Measurements from ENCODE around the gene SCAF1.
"Not testable (repeated sequence)": the region's sequence is repeated elsewhere in the genome, so short reads cannot be mapped to it uniquely, and the experiment has no call there.

Gene SCAF1

DNA sequence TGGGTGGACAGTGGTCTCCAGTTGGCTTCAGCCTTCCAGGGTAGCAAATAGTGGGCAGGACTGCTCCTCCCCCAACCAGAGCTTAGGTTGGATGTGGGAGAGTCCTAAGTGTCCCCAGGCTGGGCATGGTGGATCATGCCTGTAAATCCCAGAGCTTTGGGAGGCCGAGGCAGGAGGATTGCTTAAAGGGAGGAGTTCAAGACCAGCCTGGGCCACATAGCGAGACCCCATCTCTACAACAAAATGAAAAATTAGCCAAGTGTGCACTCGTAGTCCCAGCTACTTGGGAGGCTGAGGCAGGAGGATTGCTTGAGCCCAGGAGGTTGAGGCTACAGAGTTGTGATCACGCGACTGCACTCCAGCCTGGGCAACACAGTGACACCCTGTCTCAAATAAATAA lies 9.4 kb upstream of the SCAF1 start:
- Mint-ChIP-seq H3K36me3 (peaks cover 6% of the 10 kb centered on the region), H3K9me3 (no peaks in the 10 kb centered on the region), H3K4me3 (no peak overlapping the region), H3K27me3 (no peaks in the 10 kb centered on the region), H3K27ac (no peak overlapping the region), H3K4me1 (peaks cover 7% of the 10 kb centered on the region)
- ATAC-seq, result no peak

- H3K27me3 Mint-ChIP-seq, ATAC-seq, H3K36me3 Mint-ChIP-seq, H3K27ac Mint-ChIP-seq, H3K4me3 Mint-ChIP-seq, H3K9me3 Mint-ChIP-seq: not testable (repeated sequence)
- H3K4me1 Mint-ChIP-seq, result peaks cover 13% of the 10 kb centered on the region
Observed at GRCh38 chr19:49633273-49633672, 8.7 kb upstream of the SCAF1 start.

DNA sequence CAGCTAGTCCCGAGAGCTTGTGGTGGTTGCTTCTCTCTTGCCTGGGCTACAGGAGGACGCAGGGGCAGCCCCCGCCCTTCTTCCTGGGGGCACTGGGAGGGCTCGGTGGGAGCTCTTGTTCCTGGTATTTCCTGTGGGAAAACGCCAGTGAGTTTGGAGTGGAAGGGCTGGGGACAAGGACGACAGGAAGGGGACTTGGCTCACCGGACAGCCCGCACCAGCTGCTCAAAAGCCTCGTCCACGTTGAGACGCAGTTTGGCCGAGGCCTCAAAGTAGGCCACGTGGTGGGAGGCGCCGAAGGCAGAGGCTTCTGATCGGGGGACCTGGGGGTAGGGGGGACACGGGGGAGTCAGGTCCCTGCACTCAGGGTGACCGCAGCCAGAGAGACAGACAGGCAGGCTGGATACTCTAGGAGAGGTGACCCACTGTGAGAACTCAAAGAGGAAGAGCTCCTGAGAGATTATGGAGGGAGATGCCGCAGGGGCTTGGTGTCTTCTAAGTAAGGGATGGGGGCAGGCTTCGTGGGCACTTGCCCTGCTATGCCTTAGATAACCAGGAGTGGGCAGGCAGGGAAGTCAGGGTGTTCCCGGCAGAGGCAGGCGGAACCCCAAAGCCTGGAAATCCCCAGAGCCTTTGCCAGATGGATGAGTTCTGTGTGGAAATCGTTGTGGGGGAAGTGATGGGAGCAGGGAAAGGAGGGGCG lies 6.3 kb upstream of the SCAF1 start:
- Mint-ChIP-seq H3K9me3 (no peaks in the 10 kb centered on the region), H3K27ac (no peak overlapping the region), H3K36me3 (no peaks in the 10 kb centered on the region), H3K27me3 (no peaks in the 10 kb centered on the region), H3K4me3 (no peak overlapping the region), H3K4me1 (peaks cover 33% of the 10 kb centered on the region)
- no peak for ATAC-seq

- H3K9me3 Mint-ChIP-seq, result no peaks in the 10 kb centered on the region
- H3K4me3 Mint-ChIP-seq, result no peak overlapping the region
- H3K36me3 Mint-ChIP-seq, result no peaks in the 10 kb centered on the region
- H3K27ac Mint-ChIP-seq, result no peak overlapping the region
- H3K27me3 Mint-ChIP-seq, result no peaks in the 10 kb centered on the region
- ATAC-seq, result no peak
- peaks cover 40% of the 10 kb centered on the region for H3K4me1 Mint-ChIP-seq
Observed at GRCh38 chr19:49636233-49636932, 5.6 kb upstream of the SCAF1 start.

GRCh38 chr19:49637821-49638738 lies 3.9 kb upstream of the SCAF1 start:
- Mint-ChIP-seq H3K4me1 (peaks cover 50% of the 10 kb centered on the region), H3K36me3 (no peaks in the 10 kb centered on the region), H3K27me3 (no peaks in the 10 kb centered on the region), H3K4me3 (peak overlapping the region; percentile 46), H3K9me3 (no peaks in the 10 kb centered on the region), H3K27ac (peak overlapping the region; percentile 93)
- ATAC-seq, result no peak

- Mint-ChIP-seq H3K4me1 (peaks cover 64% of the 10 kb centered on the region), H3K27ac (peak overlapping the region; percentile 93), H3K4me3 (peak overlapping the region; percentile 96), H3K36me3 (peaks cover 4% of the 10 kb centered on the region), H3K27me3 (no peaks in the 10 kb centered on the region), H3K9me3 (no peaks in the 10 kb centered on the region)
- no peak for ATAC-seq
Observed at GRCh38 chr19:49639401-49640112, 2.5 kb upstream of the SCAF1 start.

GRCh38 chr19:49640113-49640898 lies 1.7 kb upstream of the SCAF1 start, which contains the start of gene RRAS:
TSS of gene RRAS (minus strand) at chr19:49640143. CDS start at chr19:49640098, 45 bp downstream.
- H3K9me3 Mint-ChIP-seq, result no peaks in the 10 kb centered on the region
- peak within 1 kb of the TSS; percentile 93 for H3K27ac Mint-ChIP-seq
- peak; percentile 87 for ATAC-seq
- H3K27me3 Mint-ChIP-seq, result no peaks in the 10 kb centered on the region
- peaks cover 67% of the 10 kb centered on the region for H3K4me1 Mint-ChIP-seq
- H3K36me3 Mint-ChIP-seq, result peaks cover 8% of the 10 kb centered on the region
- H3K4me3 Mint-ChIP-seq, result peak within 1 kb of the TSS; percentile 96

- ATAC-seq, result no peak
- Mint-ChIP-seq H3K4me3 (peak overlapping the region; percentile 96), H3K27ac (peak overlapping the region; percentile 93), H3K36me3 (peaks cover 28% of the 10 kb centered on the region), H3K9me3 (no peaks in the 10 kb centered on the region), H3K4me1 (peaks cover 74% of the 10 kb centered on the region), H3K27me3 (no peaks in the 10 kb centered on the region)
Observed at GRCh38 chr19:49642492-49643035, 555 bp downstream of the SCAF1 start.

GRCh38 chr19:49643466-49643865 lies 1.5 kb downstream of the SCAF1 start:
- H3K9me3 Mint-ChIP-seq, result no peaks in the 10 kb centered on the region
- ATAC-seq, result no peak
- peak overlapping the region; percentile 17 for H3K4me3 Mint-ChIP-seq
- peaks cover 66% of the 10 kb centered on the region for H3K4me1 Mint-ChIP-seq
- H3K27me3 Mint-ChIP-seq, result no peaks in the 10 kb centered on the region
- H3K27ac Mint-ChIP-seq, result peak overlapping the region; percentile 93
- peaks cover 28% of the 10 kb centered on the region for H3K36me3 Mint-ChIP-seq

GRCh38 chr19:49645592-49645991 lies 3.6 kb downstream of the SCAF1 start:
- ATAC-seq, result no peak
- Mint-ChIP-seq H3K4me3 (no peak overlapping the region), H3K27ac (peak overlapping the region; percentile 42), H3K27me3 (no peaks in the 10 kb centered on the region), H3K36me3 (peaks cover 28% of the 10 kb centered on the region), H3K9me3 (no peaks in the 10 kb centered on the region), H3K4me1 (peaks cover 48% of the 10 kb centered on the region)

- Mint-ChIP-seq H3K4me1 (peaks cover 44% of the 10 kb centered on the region), H3K9me3 (no peaks in the 10 kb centered on the region), H3K27ac (peak overlapping the region; percentile 42), H3K36me3 (peaks cover 32% of the 10 kb centered on the region), H3K27me3 (no peaks in the 10 kb centered on the region), H3K4me3 (no peak overlapping the region)
- no peak for ATAC-seq
Observed at GRCh38 chr19:49645995-49646394, 4.0 kb downstream of the SCAF1 start.

- H3K36me3 Mint-ChIP-seq, result peaks cover 34% of the 10 kb centered on the region
- ATAC-seq, result no peak
- no peaks in the 10 kb centered on the region for H3K9me3 Mint-ChIP-seq
- H3K4me3 Mint-ChIP-seq, result no peak overlapping the region
- no peak overlapping the region for H3K27ac Mint-ChIP-seq
- peaks cover 39% of the 10 kb centered on the region for H3K4me1 Mint-ChIP-seq
- no peaks in the 10 kb centered on the region for H3K27me3 Mint-ChIP-seq
Observed at GRCh38 chr19:49646586-49646985, 4.6 kb downstream of the SCAF1 start.

- Mint-ChIP-seq H3K27me3 (no peaks in the 10 kb centered on the region), H3K27ac (no peak overlapping the region), H3K36me3 (peaks cover 44% of the 10 kb centered on the region), H3K4me1 (peaks cover 7% of the 10 kb centered on the region), H3K4me3 (no peak overlapping the region), H3K9me3 (no peaks in the 10 kb centered on the region)
- peak; percentile 28 for ATAC-seq
Observed at GRCh38 chr19:49651029-49651819, 9.2 kb downstream of the SCAF1 start.
